ENCODE data around the gene SGCD. TPM values are rescaled to one million over a fixed set of nuclear protein-coding genes. Genes with fewer than 3 reads are reported as not detected.

The SGCD gene
- total RNA-seq, 4 donors from 2014 or later: 16.7 to 38.6 (median 27.7) TPM

DNA sequence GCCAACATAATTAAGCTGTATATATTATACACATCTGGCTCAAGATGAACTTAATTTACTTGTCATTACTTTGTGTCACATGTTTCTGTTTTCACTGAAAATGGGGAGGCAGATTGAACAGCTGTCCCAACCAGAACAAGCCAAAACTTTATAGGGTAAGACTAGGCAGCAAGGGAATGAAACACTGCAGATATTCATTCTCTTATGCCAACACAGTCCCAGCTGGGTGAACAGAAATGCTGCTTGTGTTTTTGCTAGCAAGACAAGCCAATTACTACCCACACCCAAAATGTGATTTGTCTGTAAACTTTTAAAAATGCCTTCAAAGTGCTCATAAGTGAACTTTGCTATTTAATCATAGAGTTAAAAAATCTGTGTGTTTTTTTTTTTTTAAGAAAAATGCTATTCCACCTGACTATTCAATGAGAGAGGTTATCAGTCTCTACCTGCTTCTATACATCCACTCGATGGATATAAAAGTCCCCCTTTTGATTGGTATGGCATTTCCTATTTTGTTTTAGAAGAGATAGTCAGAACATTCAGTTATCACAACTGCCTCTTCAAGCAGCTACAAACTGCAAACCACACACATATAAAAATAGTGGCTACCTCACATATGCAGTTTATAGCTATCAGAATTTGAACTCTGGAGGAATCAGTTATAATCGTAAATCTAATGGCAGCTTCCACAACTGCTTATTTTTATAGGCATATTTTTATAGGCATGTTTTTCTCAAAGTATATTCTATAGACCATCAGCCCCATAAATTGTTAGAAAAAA is 431.2 kb downstream of the SGCD start:
- intact Hi-C loops (cut with DNase I): no loop called here
- peaks cover 0 to 19% (median 4%) of the 10 kb centered on the region in 4 donors for H3K36me3 ChIP-seq
- no peak overlapping the region for H3K27ac ChIP-seq (replicated peaks in 1 of 4)
- H3K27me3 ChIP-seq: no peaks in the 10 kb centered on the region
- no peaks in the 10 kb centered on the region for H3K4me1 ChIP-seq
- no peaks in the 10 kb centered on the region for H3K9me3 ChIP-seq
- TF ChIP-seq, protein P1, sequence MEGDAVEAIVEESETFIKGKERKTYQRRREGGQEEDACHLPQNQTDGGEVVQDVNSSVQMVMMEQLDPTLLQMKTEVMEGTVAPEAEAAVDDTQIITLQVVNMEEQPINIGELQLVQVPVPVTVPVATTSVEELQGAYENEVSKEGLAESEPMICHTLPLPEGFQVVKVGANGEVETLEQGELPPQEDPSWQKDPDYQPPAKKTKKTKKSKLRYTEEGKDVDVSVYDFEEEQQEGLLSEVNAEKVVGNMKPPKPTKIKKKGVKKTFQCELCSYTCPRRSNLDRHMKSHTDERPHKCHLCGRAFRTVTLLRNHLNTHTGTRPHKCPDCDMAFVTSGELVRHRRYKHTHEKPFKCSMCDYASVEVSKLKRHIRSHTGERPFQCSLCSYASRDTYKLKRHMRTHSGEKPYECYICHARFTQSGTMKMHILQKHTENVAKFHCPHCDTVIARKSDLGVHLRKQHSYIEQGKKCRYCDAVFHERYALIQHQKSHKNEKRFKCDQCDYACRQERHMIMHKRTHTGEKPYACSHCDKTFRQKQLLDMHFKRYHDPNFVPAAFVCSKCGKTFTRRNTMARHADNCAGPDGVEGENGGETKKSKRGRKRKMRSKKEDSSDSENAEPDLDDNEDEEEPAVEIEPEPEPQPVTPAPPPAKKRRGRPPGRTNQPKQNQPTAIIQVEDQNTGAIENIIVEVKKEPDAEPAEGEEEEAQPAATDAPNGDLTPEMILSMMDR (IDR thresholded peaks at IDR 0.05): no peak
- no peak for TF ChIP-seq POLR2A (IDR thresholded peaks at IDR 0.05; ENCODE audit: low read depth)
- no peak for TF ChIP-seq EP300 (IDR thresholded peaks at IDR 0.05)
- TF ChIP-seq POLR2AphosphoS5 (IDR thresholded peaks at IDR 0.05): no peak
- no peak overlapping the region for H3K4me3 ChIP-seq
- 90% methylated on average over 2 of the region's 2 CpGs for WGBS
- DNase-seq (ENCODE audit: extremely low spot score): no peak

DNA sequence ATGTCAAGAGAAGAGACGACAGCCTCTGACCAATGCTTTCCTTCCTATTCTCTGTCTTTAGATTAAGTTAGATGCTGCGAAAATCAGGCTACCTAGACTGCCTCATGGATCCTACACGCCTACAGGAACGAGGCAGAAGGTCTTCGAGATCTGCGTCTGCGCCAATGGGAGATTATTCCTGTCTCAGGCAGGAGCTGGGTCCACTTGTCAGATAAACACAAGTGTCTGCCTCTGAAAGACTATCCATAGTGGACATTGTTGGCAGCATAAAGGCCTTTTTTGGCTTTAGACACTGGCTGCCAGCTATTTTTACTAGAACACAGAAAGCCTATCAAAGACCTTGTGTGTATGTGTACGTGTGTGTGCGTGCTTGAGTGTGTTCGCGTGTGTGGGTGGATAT is 432.2 kb downstream of the SGCD start:
- Histone ChIP-seq H3K36me3 (peaks cover 0 to 19% (median 4%) of the 10 kb centered on the region in 4 donors), H3K27ac (replicated peaks in 1 of 4) (no peak overlapping the region), H3K27me3 (no peaks in the 10 kb centered on the region), H3K9me3 (no peaks in the 10 kb centered on the region), H3K4me1 (no peaks in the 10 kb centered on the region), H3K4me3 (no peak overlapping the region)
- intact Hi-C loops (cut with DNase I): no loop called here
- WGBS: 92% methylated on average over 11 of the region's 11 CpGs
- TF ChIP-seq, protein P1 (IDR thresholded peaks at IDR 0.05): no peak
- TF ChIP-seq POLR2AphosphoS5 (IDR thresholded peaks at IDR 0.05): no peak
- TF ChIP-seq EP300 (IDR thresholded peaks at IDR 0.05): no peak
- TF ChIP-seq POLR2A (IDR thresholded peaks at IDR 0.05; ENCODE audit: low read depth): no peak
- no peak for DNase-seq (ENCODE audit: extremely low spot score)

- intact Hi-C loops (cut with DNase I): loop anchor here (1.0 kb wide), 1 partner anchor 9 kb away; no protein-coding TSS in a partner anchor
These were observed 435.8 kb downstream of the SGCD start for GRCh38 chr5:156762771-156763170.

GRCh38 chr5:156764176-156764971 is 437.4 kb downstream of the SGCD start:
- no peak for DNase-seq (ENCODE audit: extremely low spot score)
- H3K9me3 ChIP-seq: no peaks in the 10 kb centered on the region
- intact Hi-C loops (cut with DNase I): no loop called here
- H3K4me1 ChIP-seq: no peaks in the 10 kb centered on the region
- no peak overlapping the region for H3K27ac ChIP-seq (replicated peaks in 1 of 4)
- TF ChIP-seq POLR2AphosphoS5 (IDR thresholded peaks at IDR 0.05): no peak
- TF ChIP-seq EP300 (IDR thresholded peaks at IDR 0.05): no peak
- TF ChIP-seq, protein P1 (IDR thresholded peaks at IDR 0.05): no peak
- TF ChIP-seq POLR2A (IDR thresholded peaks at IDR 0.05; ENCODE audit: low read depth): no peak
- H3K36me3 ChIP-seq: peaks cover 0 to 15% (median 0%) of the 10 kb centered on the region in 4 donors
- H3K4me3 ChIP-seq: no peak overlapping the region
- no peaks in the 10 kb centered on the region for H3K27me3 ChIP-seq
- 83% methylated on average over 6 of the region's 6 CpGs for WGBS

More at GRCh38 chr5:156762771-156763170, 435.8 kb downstream of the SGCD start:
- Histone ChIP-seq H3K36me3 (peaks cover 0 to 19% (median 4%) of the 10 kb centered on the region in 4 donors), H3K9me3 (no peaks in the 10 kb centered on the region), H3K4me1 (no peaks in the 10 kb centered on the region), H3K27me3 (no peaks in the 10 kb centered on the region), H3K27ac (replicated peaks in 1 of 4) (no peak overlapping the region), H3K4me3 (no peak overlapping the region)
- TF ChIP-seq EP300 (IDR thresholded peaks at IDR 0.05): no peak
- TF ChIP-seq, protein P1 (IDR thresholded peaks at IDR 0.05): no peak
- no peak for DNase-seq (ENCODE audit: extremely low spot score)
